ENCODE data around the gene UBAC2.

UBAC2 gene

GRCh38 chr13:99191336-99191899, 9.2 kb upstream of the UBAC2 start:
- Histone ChIP-seq H3K9ac (ENCODE audit: low read length) (no peak overlapping the region), H3K4me3 (ENCODE audit: low read length) (no peak overlapping the region)

GRCh38 chr13:99191900-99192399, 8.7 kb upstream of the UBAC2 start:
- Histone ChIP-seq H3K36me3 (ENCODE audit: control insufficient read depth, insufficient read depth, low read length) (no peaks in the 10 kb centered on the region), H3K27me3 (ENCODE audit: control insufficient read depth, insufficient read depth, low read length) (no peaks in the 10 kb centered on the region), H3K9ac (ENCODE audit: low read length) (no peak overlapping the region), H3K4me1 (ENCODE audit: control insufficient read depth, insufficient read depth, low read length) (peaks cover 17% of the 10 kb centered on the region), H3K9me3 (ENCODE audit: control insufficient read depth, low read length) (no peaks in the 10 kb centered on the region), H3K4me3 (ENCODE audit: low read length) (no peak overlapping the region)

More at GRCh38 chr13:99191336-99191899, 9.2 kb upstream of the UBAC2 start:
- no peaks in the 10 kb centered on the region for H3K9me3 ChIP-seq (ENCODE audit: control insufficient read depth, low read length)
- H3K27me3 ChIP-seq (ENCODE audit: control insufficient read depth, insufficient read depth, low read length): no peaks in the 10 kb centered on the region
- H3K4me1 ChIP-seq (ENCODE audit: control insufficient read depth, insufficient read depth, low read length): peaks cover 16% of the 10 kb centered on the region
- H3K36me3 ChIP-seq (ENCODE audit: control insufficient read depth, insufficient read depth, low read length): no peaks in the 10 kb centered on the region

- no peak overlapping the region for H3K9ac ChIP-seq (ENCODE audit: low read length)
- H3K36me3 ChIP-seq (ENCODE audit: control insufficient read depth, insufficient read depth, low read length): no peaks in the 10 kb centered on the region
- peaks cover 22% of the 10 kb centered on the region for H3K4me1 ChIP-seq (ENCODE audit: control insufficient read depth, insufficient read depth, low read length)
- no peak overlapping the region for H3K4me3 ChIP-seq (ENCODE audit: low read length)
- H3K27me3 ChIP-seq (ENCODE audit: control insufficient read depth, insufficient read depth, low read length): no peaks in the 10 kb centered on the region
- H3K9me3 ChIP-seq (ENCODE audit: control insufficient read depth, low read length): no peaks in the 10 kb centered on the region
These were observed 8.2 kb upstream of the UBAC2 start for GRCh38 chr13:99192480-99192879.

- Histone ChIP-seq H3K4me1 (ENCODE audit: control insufficient read depth, insufficient read depth, low read length) (peaks cover 26% of the 10 kb centered on the region), H3K36me3 (ENCODE audit: control insufficient read depth, insufficient read depth, low read length) (no peaks in the 10 kb centered on the region), H3K9me3 (ENCODE audit: control insufficient read depth, low read length) (no peaks in the 10 kb centered on the region), H3K27me3 (ENCODE audit: control insufficient read depth, insufficient read depth, low read length) (no peaks in the 10 kb centered on the region), H3K9ac (ENCODE audit: low read length) (no peak overlapping the region), H3K4me3 (ENCODE audit: low read length) (no peak overlapping the region)
These were observed 7.5 kb upstream of the UBAC2 start for GRCh38 chr13:99193152-99193551.

GRCh38 chr13:99196466-99197116, 4.1 kb upstream of the UBAC2 start:
- peaks cover 36% of the 10 kb centered on the region for H3K4me1 ChIP-seq (ENCODE audit: control insufficient read depth, insufficient read depth, low read length)
- no peaks in the 10 kb centered on the region for H3K36me3 ChIP-seq (ENCODE audit: control insufficient read depth, insufficient read depth, low read length)
- H3K9me3 ChIP-seq (ENCODE audit: control insufficient read depth, low read length): no peaks in the 10 kb centered on the region
- no peak overlapping the region for H3K9ac ChIP-seq (ENCODE audit: low read length)
- H3K4me3 ChIP-seq (ENCODE audit: low read length): no peak overlapping the region
- H3K27me3 ChIP-seq (ENCODE audit: control insufficient read depth, insufficient read depth, low read length): no peaks in the 10 kb centered on the region

GRCh38 chr13:99197117-99197651, 3.5 kb upstream of the UBAC2 start:
- no peaks in the 10 kb centered on the region for H3K36me3 ChIP-seq (ENCODE audit: control insufficient read depth, insufficient read depth, low read length)
- no peaks in the 10 kb centered on the region for H3K27me3 ChIP-seq (ENCODE audit: control insufficient read depth, insufficient read depth, low read length)
- no peak overlapping the region for H3K4me3 ChIP-seq (ENCODE audit: low read length)
- no peak overlapping the region for H3K9ac ChIP-seq (ENCODE audit: low read length)
- no peaks in the 10 kb centered on the region for H3K9me3 ChIP-seq (ENCODE audit: control insufficient read depth, low read length)
- peaks cover 30% of the 10 kb centered on the region for H3K4me1 ChIP-seq (ENCODE audit: control insufficient read depth, insufficient read depth, low read length)

GRCh38 chr13:99199541-99200431, 868 bp upstream of the UBAC2 start:
- no peaks in the 10 kb centered on the region for H3K27me3 ChIP-seq (ENCODE audit: control insufficient read depth, insufficient read depth, low read length)
- peak overlapping the region; percentile 99 for H3K9ac ChIP-seq (ENCODE audit: low read length)
- H3K9me3 ChIP-seq (ENCODE audit: control insufficient read depth, low read length): no peaks in the 10 kb centered on the region
- H3K36me3 ChIP-seq (ENCODE audit: control insufficient read depth, insufficient read depth, low read length): no peaks in the 10 kb centered on the region
- H3K4me3 ChIP-seq (ENCODE audit: low read length): peak overlapping the region; percentile 66
- H3K4me1 ChIP-seq (ENCODE audit: control insufficient read depth, insufficient read depth, low read length): peaks cover 33% of the 10 kb centered on the region

GRCh38 chr13:99203601-99204579, 3.2 kb downstream of the UBAC2 start:
- Histone ChIP-seq H3K27me3 (ENCODE audit: control insufficient read depth, insufficient read depth, low read length) (no peaks in the 10 kb centered on the region), H3K36me3 (ENCODE audit: control insufficient read depth, insufficient read depth, low read length) (no peaks in the 10 kb centered on the region), H3K9me3 (ENCODE audit: control insufficient read depth, low read length) (no peaks in the 10 kb centered on the region), H3K9ac (ENCODE audit: low read length) (no peak overlapping the region), H3K4me1 (ENCODE audit: control insufficient read depth, insufficient read depth, low read length) (peaks cover 15% of the 10 kb centered on the region), H3K4me3 (ENCODE audit: low read length) (no peak overlapping the region)

- Histone ChIP-seq H3K9ac (ENCODE audit: low read length) (no peak overlapping the region), H3K4me3 (ENCODE audit: low read length) (no peak overlapping the region)
These were observed 5.1 kb downstream of the UBAC2 start for GRCh38 chr13:99205621-99206220.

GRCh38 chr13:99206226-99206625, 5.6 kb downstream of the UBAC2 start:
- Histone ChIP-seq H3K36me3 (ENCODE audit: control insufficient read depth, insufficient read depth, low read length) (no peaks in the 10 kb centered on the region), H3K27me3 (ENCODE audit: control insufficient read depth, insufficient read depth, low read length) (no peaks in the 10 kb centered on the region), H3K4me1 (ENCODE audit: control insufficient read depth, insufficient read depth, low read length) (peaks cover 6% of the 10 kb centered on the region), H3K4me3 (ENCODE audit: low read length) (no peak overlapping the region), H3K9ac (ENCODE audit: low read length) (no peak overlapping the region), H3K9me3 (ENCODE audit: control insufficient read depth, low read length) (no peaks in the 10 kb centered on the region)

More at GRCh38 chr13:99205621-99206220, 5.1 kb downstream of the UBAC2 start:
- H3K9me3 ChIP-seq (ENCODE audit: control insufficient read depth, low read length): no peaks in the 10 kb centered on the region
- H3K4me1 ChIP-seq (ENCODE audit: control insufficient read depth, insufficient read depth, low read length): peaks cover 6% of the 10 kb centered on the region
- H3K27me3 ChIP-seq (ENCODE audit: control insufficient read depth, insufficient read depth, low read length): no peaks in the 10 kb centered on the region
- no peaks in the 10 kb centered on the region for H3K36me3 ChIP-seq (ENCODE audit: control insufficient read depth, insufficient read depth, low read length)

GRCh38 chr13:99206873-99207272, 6.2 kb downstream of the UBAC2 start:
- no peaks in the 10 kb centered on the region for H3K27me3 ChIP-seq (ENCODE audit: control insufficient read depth, insufficient read depth, low read length)
- H3K36me3 ChIP-seq (ENCODE audit: control insufficient read depth, insufficient read depth, low read length): no peaks in the 10 kb centered on the region
- no peak overlapping the region for H3K9ac ChIP-seq (ENCODE audit: low read length)
- H3K4me1 ChIP-seq (ENCODE audit: control insufficient read depth, insufficient read depth, low read length): peaks cover 6% of the 10 kb centered on the region
- H3K9me3 ChIP-seq (ENCODE audit: control insufficient read depth, low read length): no peaks in the 10 kb centered on the region
- no peak overlapping the region for H3K4me3 ChIP-seq (ENCODE audit: low read length)
